Suprapubic skin (tissue), 4 donors: ENCODE results near the gene TAF11L5.

Experiments
- CTCF ChIP-seq, 2 donors: fragments of 200-600 bp in 1 of 2; fragments of 450-650 bp in 1 of 2; sonication (generic) in 1 of 2; IDR thresholded peaks; one replicate each; pipeline ENCODE4 v1.5.1; 2016 to 2019; ENCODE audit warnings: antibody characterized with exemption in 2 of 2, mild to moderate bottlenecking in 1 of 2, moderate library complexity in 1 of 2
- EP300 ChIP-seq: sonication (generic); formaldehyde crosslinking; IDR thresholded peaks from one replicate; pipeline ENCODE4 v1.6.1; 2017; ENCODE audit warnings: antibody characterized with exemption
- POLR2A ChIP-seq, 2 donors: fragments of 450-650 bp; IDR thresholded peaks; one replicate each; pipeline ENCODE4 v1.6.1; 2017; ENCODE audit warnings: antibody characterized with exemption in 2 of 2, mild to moderate bottlenecking in 2 of 2, moderate library complexity in 2 of 2
- POLR2AphosphoS5 ChIP-seq, 3 donors: sonication (generic); formaldehyde crosslinking; IDR thresholded peaks; one replicate each; pipeline ENCODE4 v1.6.1; 2017; ENCODE audit warnings: antibody characterized with exemption in 3 of 3

GRCh38 chr5:17482790-17483189 is 42.2 kb upstream of the TAF11L5 start:
- TF ChIP-seq EP300, result no peak
- TF ChIP-seq POLR2A (IDR thresholded peaks at IDR 0.05), result no peak
- no peak for TF ChIP-seq CTCF (IDR thresholded peaks at IDR 0.05)
- TF ChIP-seq POLR2AphosphoS5 (IDR thresholded peaks at IDR 0.05), result no peak
